GM19324 (cell line): ENCODE results near the gene ACAT1.
"Not testable (repeated sequence)": the region's sequence is repeated elsewhere in the genome, so short reads cannot be mapped to it uniquely, and the experiment has no call there.

Source experiments
- ATAC-seq: cut with Tn5 transposase; IDR thresholded peaks from one replicate; pipeline ENCODE4 v1.9.1; 2021; ENCODE audit warnings: mild to moderate bottlenecking, moderate library complexity; ENCODE audit not compliant: unreplicated experiment, low FRiP score

The ACAT1 gene

DNA sequence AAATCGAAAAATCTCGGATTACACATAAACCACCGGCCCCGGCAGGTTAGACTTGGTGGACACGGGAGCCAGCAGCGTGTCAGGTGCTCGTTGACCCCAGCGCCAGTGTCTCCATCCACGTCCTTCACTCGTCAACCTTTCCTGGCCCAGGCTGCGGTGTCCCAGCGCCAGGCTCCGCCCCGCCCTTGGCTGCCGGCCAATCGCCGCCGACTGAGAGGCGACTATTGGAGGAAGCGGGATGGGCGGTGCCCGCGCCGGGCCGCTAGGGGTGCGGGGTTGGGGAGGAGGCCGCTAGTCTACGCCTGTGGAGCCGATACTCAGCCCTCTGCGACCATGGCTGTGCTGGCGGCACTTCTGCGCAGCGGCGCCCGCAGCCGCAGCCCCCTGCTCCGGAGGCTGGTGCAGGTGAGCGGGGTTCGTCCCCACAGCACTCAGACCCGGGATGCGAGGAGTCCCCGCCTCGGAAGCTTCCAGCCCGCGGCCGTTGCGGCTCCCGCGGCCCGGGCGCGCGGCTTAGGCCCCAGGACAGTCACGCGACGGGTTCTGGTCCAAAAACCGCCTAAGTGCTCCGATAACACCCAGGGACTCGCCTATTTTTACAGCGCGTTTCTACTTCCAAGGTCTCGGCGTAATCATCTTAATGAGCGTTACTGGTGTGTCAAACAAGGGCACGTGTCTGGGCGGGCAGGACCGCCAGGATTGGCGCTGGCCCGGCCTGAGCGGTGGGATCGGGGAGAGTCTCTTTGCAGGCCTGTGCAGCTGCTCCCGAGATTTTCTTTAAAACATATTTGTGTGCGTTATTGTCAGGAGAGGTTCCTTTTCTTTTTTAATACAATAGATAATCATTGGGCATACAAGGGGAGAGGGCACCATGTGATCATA lies at the start of gene ACAT1:
Gene ACAT1 (plus strand): TSS at position 294 of the 882 bp plus-strand sequence. CDS start 40 bp downstream, at position 334.
- ATAC-seq, result peak; percentile 98

DNA sequence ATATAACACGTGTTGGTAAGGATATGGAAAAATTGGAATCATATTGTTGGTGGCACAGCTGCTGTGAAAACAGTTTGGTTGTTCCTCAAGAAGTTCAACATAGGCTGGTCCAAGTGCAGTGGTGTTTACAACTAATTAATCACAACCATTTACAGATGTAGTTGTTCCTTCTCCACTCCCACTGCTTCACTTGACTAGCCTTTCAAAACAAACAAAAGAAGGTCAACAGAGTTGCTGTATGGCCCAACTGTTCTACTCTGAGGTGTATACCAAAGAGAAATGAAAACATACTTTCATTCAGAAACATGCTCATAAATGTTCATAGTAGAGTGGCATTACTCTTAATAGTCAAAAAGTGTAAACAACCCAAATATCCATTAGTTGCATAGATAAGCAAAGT lies 36.6 kb upstream of the ACAT1 start:
- no peak for ATAC-seq

DNA sequence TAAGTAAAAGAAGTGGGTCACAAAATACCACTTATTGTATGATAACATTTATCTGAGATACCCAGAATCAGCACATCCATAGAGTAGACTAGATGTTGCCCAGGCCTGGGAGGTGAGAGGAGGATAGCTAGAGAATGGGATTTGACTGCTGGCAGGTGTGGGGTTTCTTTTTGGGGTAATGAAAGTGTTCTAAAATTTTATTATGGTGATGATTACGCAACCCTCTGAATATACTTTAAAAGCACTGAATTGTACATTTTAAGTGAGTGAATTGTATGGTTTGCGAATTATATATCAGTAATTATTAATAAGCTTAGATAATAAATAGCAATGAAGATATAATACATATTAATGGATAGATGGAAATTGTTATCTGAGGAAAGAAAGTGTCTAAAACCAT lies 35.7 kb upstream of the ACAT1 start:
- ATAC-seq, result no peak

DNA sequence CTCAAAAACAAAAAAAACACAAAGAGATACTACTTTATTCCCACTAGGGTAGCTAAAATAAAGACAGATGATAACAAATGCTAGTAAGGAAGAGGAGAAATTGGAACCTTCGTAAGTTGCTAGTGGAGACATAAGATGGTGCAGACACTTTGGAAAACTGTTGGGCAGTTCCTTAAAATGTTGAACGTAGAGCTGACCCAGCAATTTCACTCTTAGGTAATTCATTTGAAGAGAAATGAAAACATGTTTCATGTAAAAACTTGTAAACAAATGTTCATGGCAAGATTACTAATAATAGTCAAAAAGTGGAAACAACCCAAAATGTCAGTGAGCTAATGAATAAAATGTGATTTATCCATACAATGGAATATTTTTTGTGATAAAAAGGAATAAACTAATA lies 29.2 kb upstream of the ACAT1 start:
- no peak for ATAC-seq

DNA sequence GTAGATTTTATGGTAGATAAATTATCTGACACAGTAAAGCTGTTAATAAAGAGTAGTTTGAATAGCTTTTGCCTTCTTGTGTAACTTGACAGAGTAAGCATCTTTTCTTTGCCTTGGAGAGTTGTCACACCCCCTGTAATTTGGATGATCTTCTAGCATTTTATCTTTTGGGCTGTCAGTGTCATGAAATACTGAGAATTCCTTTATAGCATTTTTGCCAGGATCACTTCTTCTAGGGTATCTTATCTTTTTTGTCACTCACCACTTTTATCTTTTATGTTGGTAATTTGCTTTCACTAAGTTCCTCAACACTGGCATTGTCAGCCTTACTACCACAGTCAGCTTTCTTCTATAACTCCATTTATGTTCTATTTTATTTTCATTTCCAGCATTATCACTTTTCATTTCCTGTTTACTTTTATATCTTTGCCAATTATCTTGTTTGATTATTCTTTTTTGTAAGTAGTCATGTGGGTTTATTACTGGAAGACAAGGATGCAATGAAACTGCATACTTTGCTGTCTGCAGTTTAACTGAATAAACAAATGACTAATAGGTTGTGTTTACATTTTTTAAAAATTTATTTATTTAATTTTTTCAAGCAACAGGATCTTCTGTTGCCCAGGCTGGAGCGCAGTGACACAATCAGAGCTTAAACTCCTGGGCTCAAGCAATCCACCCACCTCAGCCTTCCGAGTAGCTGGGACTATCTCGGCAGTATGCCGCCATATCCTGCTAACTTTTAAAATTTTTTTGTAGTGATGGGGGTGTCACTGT lies 28.1 kb upstream of the ACAT1 start:
- no peak for ATAC-seq

DNA sequence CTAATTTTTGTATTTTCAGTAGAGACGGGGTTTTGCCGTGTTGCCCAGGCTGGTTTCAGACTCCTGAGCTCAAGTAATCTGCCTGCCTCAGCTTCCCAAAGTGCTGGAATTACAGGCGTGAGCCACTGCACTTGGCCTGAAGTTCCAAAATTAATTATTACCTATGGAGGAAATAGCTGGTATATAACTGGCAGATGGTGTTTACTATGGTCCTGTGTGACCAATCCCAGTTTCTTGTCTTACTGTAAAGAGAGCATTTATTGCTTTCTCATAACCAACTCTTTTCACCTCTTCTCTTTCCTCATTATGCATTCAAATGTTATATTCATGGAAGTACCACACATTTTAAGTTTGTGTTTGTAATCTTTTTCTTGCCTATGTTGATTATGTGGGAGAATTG lies 24.2 kb upstream of the ACAT1 start:
- ATAC-seq, result no peak

DNA sequence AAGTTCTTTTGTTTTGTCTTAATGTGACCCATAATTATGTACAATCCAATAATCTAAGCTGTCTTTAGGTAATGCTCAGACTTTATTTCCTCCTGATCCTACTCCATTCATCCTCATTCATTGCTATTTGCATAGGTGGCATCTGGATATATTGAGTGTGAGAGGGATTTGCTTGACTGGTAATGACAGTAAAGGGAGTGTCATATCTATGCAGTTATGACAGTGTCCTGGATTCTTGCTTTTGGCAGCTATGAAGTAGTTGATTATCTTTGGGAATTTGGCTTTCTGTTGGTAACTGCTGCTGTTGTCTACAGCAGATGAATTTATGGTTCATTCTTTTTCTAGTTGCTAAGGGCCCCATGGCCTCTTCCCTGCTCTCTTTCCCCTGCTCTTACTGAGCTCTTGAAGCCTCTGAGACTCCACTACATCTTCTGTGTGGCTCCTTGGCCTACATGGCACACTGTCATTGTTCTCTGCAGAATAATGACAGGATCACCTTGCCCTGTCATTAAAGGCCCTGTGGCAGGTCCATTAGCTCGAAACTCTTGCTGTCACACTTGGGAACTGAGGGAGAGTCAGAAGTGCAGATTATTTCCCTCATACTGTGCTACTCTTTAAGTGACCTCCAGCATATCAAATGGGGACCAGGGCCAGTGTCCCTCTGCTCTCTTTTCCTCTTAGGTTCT lies 20.1 kb upstream of the ACAT1 start:
- no peak for ATAC-seq

DNA sequence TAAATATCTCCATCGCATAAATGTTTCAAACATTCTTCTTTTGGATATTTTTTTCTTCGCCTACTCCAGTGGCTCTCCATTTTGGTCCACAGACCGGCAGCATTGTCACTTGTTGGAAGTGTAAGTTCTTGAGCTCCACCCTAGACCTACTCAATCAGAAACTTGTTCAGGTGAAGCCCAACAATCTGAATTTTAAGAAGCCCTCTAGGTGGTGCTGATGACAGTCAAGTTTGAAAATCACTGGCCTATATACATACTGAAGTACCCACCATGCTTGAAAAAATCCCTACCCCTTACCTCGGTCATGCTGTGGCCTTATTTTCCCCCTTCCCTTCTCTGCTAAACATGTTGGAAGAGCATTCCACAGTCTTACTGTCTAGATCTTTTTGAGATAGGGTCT lies 10.2 kb upstream of the ACAT1 start:
- no peak for ATAC-seq

DNA sequence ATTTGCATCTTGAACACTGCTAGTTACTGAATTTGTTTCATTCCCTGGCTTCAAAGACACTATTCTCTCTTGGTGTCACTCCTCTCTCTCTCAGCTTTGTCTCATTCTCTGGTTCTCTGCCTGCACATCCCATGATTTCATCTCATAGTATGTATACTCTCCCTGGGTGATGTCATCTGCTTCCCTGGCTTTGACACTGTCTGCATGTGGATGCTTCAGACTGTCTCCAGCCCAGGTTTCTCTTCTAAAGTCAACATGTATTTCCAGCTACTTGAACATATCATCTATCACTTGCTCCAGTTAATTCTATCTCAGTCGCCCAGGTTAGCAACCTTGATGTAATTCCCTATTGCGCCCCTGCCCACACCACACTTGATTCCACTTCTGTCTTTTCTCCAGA lies 9.3 kb upstream of the ACAT1 start:
- no peak for ATAC-seq

DNA sequence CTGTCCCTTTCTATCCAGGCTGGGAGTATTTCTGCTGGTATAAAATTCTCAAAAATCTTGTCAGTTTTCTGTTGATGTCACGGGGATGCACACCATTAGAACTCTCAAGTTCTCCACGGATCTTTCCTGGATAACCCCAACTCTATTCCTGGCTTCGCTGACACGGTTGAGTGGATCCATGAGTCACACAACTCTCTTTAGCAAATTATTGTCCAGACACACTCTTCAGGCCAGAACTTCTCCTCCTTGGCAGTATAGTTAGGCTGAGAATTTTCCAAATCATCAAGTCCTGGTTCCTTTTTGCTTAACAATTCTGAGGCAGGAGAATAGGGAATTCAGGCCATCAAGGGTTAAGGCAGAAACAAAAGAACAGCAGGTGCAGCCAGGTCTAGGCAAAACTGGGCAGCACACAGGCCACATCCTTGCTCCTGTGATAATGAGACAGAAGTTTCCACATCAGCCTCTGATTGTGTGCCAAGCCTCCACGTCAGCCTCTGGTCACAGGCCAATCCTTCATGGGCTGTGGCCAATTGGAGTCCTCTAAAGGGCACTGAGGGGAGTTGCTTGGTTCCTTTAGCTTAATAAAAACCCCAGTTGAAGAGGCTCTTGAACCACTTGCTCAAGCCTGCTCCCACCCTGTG lies 5.7 kb upstream of the ACAT1 start:
- ATAC-seq, result no peak

DNA sequence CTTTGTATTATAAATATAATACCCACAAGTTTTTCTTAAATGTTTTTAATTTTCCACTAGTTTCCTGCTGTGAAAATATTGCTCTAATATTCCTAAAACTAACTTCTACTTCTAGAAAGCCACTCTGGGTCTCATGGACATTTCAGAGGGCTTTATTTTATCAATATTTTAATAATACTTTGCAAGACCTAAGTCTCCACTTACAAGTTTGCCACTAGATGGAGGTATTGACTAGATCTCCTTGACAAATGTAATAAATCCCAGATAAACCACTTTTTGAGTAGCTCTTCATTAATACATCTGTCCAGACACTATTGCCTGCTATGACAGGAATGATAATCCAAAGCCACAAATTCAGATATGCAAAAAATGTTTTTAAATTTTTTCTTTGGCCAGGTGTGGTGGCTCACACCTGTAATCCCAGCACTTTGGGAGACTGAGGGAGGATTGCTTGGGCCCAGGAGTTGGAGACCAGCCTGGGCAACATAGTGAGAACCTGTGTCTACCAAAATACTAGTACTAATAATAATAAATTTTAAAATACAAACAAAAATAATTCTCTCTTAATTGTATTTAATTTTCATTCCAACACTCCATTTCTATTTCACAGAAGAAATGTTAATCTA lies 3.5 kb upstream of the ACAT1 start:
- no peak for ATAC-seq

DNA sequence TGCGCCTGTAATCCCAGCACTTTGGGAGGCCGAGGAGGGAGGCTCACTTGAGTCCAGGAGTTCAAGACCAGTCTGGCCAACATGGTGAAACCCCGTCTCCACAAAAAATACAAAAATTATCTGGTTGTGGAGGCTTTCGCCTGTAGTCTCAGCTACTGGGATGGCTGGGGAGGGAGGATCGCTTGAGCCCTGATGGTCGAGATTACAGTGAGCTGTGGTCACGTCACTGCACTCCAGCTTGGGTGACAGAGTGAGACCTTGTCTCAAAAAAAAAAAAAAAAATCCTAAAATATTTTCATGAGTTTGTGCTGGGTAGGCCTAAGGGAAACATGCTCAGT lies 462 bp upstream of the ACAT1 start:
- ATAC-seq, result not testable (repeated sequence)

DNA sequence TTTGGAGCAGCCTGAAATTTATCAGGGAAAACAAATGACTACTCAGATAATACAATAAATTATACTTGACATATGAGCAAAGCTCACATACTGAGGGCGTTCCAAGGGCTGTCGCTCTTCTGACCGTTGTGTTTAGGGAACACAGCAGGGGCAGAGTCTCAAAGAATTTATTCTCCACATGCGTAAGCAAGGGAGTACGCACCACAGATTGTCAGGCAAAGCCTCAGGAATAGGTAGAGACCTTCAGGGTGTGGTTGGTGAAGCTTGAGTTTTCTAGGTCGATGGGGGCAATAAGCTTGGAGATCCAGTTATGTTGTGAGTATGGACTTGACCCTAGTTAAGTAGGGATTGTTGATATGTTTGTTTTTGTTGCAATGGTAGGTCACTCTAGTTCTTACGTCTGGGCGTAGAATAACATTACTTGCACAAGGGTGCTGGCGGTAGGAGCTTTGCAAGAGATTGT lies 830 bp downstream of the ACAT1 start:
- ATAC-seq, result no peak

DNA sequence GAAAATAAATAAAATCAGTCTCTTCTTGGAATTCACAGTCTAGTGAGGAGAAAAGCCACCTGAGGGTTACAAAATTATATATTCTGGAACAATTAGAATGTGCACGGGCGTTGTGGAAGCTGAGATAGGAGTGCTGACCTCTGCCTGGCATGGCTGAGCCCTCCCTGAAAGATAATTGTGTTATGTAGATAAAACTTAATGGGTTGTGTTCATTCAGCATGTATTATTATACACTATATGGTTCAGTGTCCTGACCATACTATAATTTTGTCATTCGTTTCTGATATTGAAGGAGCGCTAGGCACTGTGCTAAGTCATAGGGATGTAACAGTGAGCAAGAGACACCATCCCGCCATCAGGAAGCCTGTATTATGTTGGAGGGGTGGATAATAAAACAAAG lies 3.7 kb downstream of the ACAT1 start:
- ATAC-seq, result no peak

DNA sequence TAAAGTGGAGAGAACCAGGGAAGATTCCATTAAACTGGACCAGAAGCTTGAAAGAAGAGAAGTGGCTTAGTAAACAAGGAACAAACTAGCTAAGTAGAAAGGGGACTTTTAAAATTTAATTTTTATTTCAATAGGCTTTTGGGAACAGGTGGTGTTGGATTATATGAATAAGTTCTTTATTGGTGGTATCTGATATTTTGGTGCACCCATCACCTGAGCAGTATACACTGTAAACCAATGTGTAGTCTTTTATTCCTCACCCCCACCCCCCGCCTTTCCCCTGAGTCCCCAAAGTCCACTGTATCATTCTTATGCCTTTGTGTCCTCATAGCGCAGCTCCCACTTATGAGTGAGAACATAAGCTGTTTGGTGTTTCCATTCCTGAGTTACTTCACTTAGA lies 7.4 kb downstream of the ACAT1 start:
- no peak for ATAC-seq

DNA sequence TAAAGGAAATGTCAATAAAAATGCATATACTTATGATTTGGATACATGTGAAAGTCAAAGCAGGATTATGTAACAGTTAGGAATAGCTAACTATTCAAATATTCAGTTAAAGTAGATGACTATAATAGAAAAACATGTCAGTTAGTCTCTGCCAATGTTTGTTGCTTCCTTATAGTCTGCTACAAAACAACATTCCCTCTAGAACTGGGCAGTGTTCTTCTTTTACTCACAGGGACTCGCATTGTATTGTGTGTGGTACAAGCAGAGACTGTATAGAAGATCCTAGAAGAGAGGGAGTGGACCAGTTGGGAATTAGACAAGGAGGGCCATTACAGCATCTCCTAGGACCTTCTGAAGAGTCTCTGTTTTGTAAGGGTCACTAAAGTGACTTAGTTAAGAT lies 10.6 kb downstream of the ACAT1 start:
- no peak for ATAC-seq

DNA sequence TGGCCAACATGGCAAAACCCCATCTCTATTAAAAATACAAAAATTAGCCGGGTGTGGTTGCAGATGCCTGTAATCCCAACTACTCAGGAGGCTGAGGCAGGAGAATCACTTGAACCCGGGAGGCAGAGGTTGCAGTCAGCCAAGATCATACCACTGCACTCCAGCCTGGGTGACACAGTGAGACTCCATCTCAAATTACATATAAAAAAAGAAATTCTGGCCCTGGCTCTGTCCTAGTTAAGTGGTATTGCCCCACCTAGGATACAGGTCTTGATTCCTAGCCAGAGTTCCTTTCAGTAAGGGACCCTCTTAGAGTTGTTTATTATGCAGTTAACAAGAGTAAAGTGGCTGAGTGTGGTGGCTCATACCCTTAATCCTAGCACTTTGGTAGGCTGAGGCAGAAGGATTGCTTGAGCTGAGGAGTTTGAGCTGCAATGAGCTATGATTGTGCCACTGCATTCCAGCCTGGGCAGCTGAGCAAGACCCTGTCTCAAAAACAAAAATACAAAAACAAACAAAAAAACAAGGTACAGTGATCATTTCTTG lies 11.7 kb downstream of the ACAT1 start:
- ATAC-seq, result not testable (repeated sequence)

DNA sequence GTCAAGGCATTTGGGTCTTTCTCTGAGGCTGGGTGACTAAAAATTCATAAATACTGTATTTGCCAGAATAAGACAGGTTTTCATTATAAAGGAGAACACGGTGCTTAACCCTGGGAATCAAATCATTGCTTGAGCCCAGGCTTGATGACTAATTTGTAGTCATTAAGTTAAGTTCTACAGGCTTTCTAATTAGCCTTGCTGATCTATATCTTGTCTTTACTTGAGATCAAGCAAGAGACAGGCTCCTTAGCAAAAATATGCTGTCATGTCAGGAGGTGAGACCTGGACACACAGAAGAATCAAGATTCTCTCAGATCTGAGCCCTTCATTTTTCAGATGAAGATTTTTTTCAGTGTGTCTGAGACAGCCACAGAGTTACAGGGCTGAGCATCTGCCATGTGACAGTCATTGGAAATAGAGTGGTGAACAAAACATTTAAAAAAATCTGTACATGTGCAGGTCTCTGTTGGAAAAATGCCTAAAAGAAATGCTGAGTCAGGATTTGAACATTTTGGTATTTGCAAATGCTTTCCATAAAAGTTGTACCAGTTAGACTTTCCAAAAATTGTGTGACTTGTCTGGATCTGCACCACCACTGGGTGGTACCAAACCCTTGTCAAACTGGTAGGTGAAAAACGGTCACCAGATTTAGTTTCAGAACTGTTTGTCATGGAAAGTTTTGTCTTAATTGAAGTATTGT lies 14.6 kb downstream of the ACAT1 start:
- no peak for ATAC-seq

DNA sequence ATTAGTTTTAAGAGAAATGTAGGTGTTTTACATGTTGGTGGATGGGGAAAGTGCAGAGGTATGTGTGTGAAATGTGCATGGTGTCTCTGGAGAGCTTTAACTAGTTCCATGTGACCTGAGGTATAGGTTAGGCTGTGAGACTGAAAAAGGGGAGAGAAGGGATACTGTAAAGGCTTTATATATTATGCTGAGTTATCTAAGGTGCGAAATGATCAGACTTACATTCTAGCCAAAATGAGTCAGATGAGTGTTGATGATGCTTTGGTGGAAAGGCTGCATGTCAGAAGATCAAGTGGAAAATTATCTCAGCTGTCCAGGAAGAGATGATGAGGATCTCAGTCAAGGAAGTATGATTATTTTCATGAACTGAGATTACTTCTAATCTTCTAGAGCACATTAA lies 15.8 kb downstream of the ACAT1 start:
- ATAC-seq, result no peak
